ENCODE results near the gene ADGRL1.

GRCh38 chr19:14218620-14219330, 12.8 kb upstream of the ADGRL1 start:
- TF ChIP-seq CTCF (IDR thresholded peaks at IDR 0.05 in 8 of 11, conservative IDR thresholded peaks at IDR 0.05 in 3 of 11) (no peak), POLR2A (IDR thresholded peaks at IDR 0.05) (no peak)

All from spleen (tissue), 7 donors.